Activated CD8-positive, alpha-beta T cell treated with anti-CD3 and anti-CD28 coated beads for 36 hours (primary cell): ENCODE data around the gene TMEM184A. TPM values are rescaled to one million over a fixed set of nuclear protein-coding genes. Genes with fewer than 3 reads are reported as not detected.

Experiments
- ATAC-seq: fragments of 200-7000 bp; cut with Tn5 transposase; one replicate; pipeline ENCODE4 v1.10.0; 2021; ENCODE audit warnings: mild to moderate bottlenecking, moderate library complexity
- CTCF ChIA-PET: fragments of 350-600 bp; sonication (Branson Sonifier 250); formaldehyde crosslinking; loops from one replicate; lab custom pipeline; 2021; ENCODE audit warnings: antibody characterized with exemption; lab: Charles Lee
- POLR2A ChIA-PET: fragments of 350-600 bp; sonication (Branson Sonifier 250); formaldehyde crosslinking; loops from one replicate; lab custom pipeline; 2021; ENCODE audit warnings: antibody characterized with exemption; lab: Charles Lee
- DNase-seq: peaks from one replicate; pipeline ENCODE4 v3.0.0-alpha.2; 2020
- H3K27ac Mint-ChIP-seq: one replicate; pipeline ENCODE4 v1.8.0; 2021; ENCODE audit warnings: mild to moderate bottlenecking, mixed read lengths
- H3K27me3 Mint-ChIP-seq: one replicate; pipeline ENCODE4 v1.8.0; 2021; ENCODE audit warnings: mixed read lengths
- H3K36me3 Mint-ChIP-seq: one replicate; pipeline ENCODE4 v1.8.0; 2021; ENCODE audit warnings: low read depth, mixed read lengths
- H3K4me1 Mint-ChIP-seq: one replicate; pipeline ENCODE4 v1.8.0; 2021; ENCODE audit warnings: low read depth, mixed read lengths
- H3K4me3 Mint-ChIP-seq: one replicate; pipeline ENCODE4 v1.8.0; 2021; ENCODE audit warnings: mild to moderate bottlenecking, moderate library complexity, mixed read lengths
- H3K9me3 Mint-ChIP-seq: one replicate; pipeline ENCODE4 v1.8.0; 2021; ENCODE audit warnings: mixed read lengths
- CTCF ChIP-seq: fragments of 200-600 bp; IDR thresholded peaks from one replicate; pipeline ENCODE4 v1.8.0; 2022; ENCODE audit warnings: antibody characterized with exemption, mild to moderate bottlenecking
- intact Hi-C: fragments of 100-400 bp; cut with micrococcal nuclease; formaldehyde crosslinking; loops from one replicate; pipeline ENCODE4 v1.10.0; 2022
- total RNA-seq, 2 experiments: library from RNA; stranded (reverse); gene quantifications; one replicate each; pipeline ENCODE4 v1.2.3, GENCODE V29; 2021

TMEM184A gene
- total RNA-seq, 2 experiments from 2014 or later: not detected

- no peaks in the 10 kb centered on the region for H3K4me1 Mint-ChIP-seq
- ATAC-seq (no peak), DNase-seq (no peak)
- CTCF ChIA-PET: no interaction called here
- no peak overlapping the region for H3K27ac Mint-ChIP-seq
- H3K27me3 Mint-ChIP-seq: no peaks in the 10 kb centered on the region
- intact Hi-C loops: no loop called here
- H3K9me3 Mint-ChIP-seq: no peaks in the 10 kb centered on the region
- TF ChIP-seq CTCF: no peak
- H3K4me3 Mint-ChIP-seq: no peak overlapping the region
- POLR2A ChIA-PET: no interaction called here
- no peaks in the 10 kb centered on the region for H3K36me3 Mint-ChIP-seq
These were observed 2.3 kb downstream of the TMEM184A start for GRCh38 chr7:1553512-1554210.

GRCh38 chr7:1552200-1552599 is 3.8 kb downstream of the TMEM184A start:
- no peak for TF ChIP-seq CTCF
- no peaks in the 10 kb centered on the region for H3K9me3 Mint-ChIP-seq
- ATAC-seq (no peak), DNase-seq (no peak)
- intact Hi-C loops: no loop called here
- H3K27me3 Mint-ChIP-seq: no peaks in the 10 kb centered on the region
- POLR2A ChIA-PET: interaction anchor here (1.0 to 1.2 kb wide), 2 partner anchors 8 to 16 kb away, joined by 3 read pairs; no protein-coding TSS in a partner anchor
- CTCF ChIA-PET: no interaction called here
- H3K27ac Mint-ChIP-seq: no peak overlapping the region
- H3K4me1 Mint-ChIP-seq: peaks cover 2% of the 10 kb centered on the region
- no peaks in the 10 kb centered on the region for H3K36me3 Mint-ChIP-seq
- H3K4me3 Mint-ChIP-seq: no peak overlapping the region

DNA sequence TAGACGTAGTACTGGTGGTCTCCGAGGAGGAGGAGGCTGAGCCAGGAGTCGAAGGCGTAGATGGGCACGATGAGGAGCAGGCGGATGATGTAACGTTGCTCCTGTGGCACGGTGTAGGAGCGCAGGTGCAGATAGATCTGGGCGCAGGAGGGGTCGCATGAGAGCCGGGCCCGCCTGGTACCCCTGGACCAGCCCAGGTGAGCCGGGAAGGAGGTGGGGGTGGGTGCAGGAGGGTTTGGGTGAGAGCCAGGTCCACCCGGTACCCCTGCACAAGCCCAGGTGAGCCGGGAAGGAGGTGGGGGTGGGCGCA is 5.2 kb downstream of the TMEM184A start:
- Mint-ChIP-seq H3K4me3 (no peak overlapping the region), H3K4me1 (peaks cover 2% of the 10 kb centered on the region), H3K9me3 (no peaks in the 10 kb centered on the region), H3K27me3 (no peaks in the 10 kb centered on the region), H3K27ac (no peak overlapping the region), H3K36me3 (no peaks in the 10 kb centered on the region)
- TF ChIP-seq CTCF: no peak
- ATAC-seq (no peak), DNase-seq (no peak)
- POLR2A ChIA-PET: no interaction called here
- CTCF ChIA-PET: no interaction called here
- intact Hi-C loops: no loop called here

DNA sequence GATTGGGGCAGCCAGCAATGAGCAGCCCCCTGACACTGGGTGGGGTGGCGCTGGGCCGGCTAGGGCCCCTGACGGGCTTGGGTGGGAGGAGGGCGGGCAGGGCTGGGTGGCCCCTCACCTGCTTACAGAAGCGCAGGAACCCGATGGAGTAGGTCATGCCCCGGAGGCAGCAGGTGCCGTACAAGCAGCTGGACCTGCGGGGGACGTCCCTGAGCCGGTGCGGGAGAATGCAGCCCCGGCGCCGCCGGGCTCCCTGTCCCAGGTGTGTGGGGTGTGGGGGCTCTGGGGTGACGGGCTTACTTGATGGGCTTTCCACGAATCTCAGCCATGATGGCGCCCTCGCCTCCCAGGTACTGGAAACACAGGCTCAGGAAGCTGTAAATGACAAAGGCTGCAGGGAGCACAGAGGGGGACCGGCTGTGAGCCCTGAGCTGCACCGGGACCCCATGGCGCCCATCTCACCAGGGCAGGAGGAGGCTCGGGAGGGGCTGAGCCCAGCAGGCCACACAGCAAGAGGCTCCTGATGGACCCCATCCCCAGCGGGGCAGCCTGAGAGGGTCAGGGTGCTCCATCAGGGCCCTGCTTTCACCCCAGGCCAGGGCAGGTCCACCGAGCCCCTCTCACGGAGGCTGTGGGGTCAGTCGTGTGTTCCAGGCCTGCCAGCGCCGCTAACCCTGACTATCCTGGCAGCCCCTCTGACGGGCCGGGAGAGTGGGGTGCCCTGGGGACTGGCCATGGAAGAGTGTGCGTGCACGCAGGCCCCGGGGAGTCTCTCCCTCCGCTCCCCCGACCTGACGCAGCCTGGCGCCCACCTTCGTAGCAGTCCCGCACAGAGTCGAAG is 5.8 kb downstream of the TMEM184A start:
- ATAC-seq (no peak), DNase-seq (no peak)
- H3K36me3 Mint-ChIP-seq: no peaks in the 10 kb centered on the region
- ChIA-PET POLR2A (no interaction called here), CTCF (no interaction called here)
- no peak overlapping the region for H3K27ac Mint-ChIP-seq
- no peak for TF ChIP-seq CTCF
- H3K4me1 Mint-ChIP-seq: peaks cover 2% of the 10 kb centered on the region
- H3K27me3 Mint-ChIP-seq: no peaks in the 10 kb centered on the region
- H3K4me3 Mint-ChIP-seq: no peak overlapping the region
- H3K9me3 Mint-ChIP-seq: no peaks in the 10 kb centered on the region
- intact Hi-C loops: no loop called here

DNA sequence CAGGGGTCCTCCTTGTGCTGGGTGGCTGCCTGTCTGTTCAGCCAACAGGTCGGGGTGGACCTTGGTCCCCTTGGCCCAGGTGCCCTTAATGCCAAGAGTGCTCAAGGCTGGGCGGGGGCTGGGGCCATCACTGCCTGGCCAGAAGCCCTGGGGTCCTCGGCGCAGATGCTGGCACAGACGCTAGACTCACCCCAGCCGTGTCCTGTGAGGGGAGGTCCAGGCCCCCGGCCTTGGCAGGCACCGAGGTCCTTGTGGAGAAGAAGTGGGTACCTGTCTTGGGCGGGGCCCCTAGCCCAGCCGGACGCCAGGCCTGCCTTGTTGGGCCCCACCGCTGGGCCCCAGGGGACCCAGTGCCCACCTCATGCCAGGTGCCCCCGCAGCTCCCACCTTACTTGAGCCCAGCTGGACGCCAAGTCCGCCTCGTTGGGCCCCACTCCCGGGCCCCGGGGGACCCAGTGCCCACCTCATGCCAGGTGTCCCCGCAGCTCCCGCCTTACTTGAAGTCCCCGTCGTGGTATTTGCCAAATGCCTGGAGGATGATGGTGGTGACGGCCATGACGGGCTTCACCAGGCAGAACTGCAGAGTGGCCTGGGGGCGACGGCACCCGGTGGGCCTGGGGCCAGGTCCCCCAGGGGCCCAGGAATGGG is 6.5 kb downstream of the TMEM184A start:
- Mint-ChIP-seq H3K27ac (no peak overlapping the region), H3K4me3 (no peak overlapping the region), H3K9me3 (no peaks in the 10 kb centered on the region), H3K36me3 (no peaks in the 10 kb centered on the region), H3K4me1 (peaks cover 2% of the 10 kb centered on the region), H3K27me3 (no peaks in the 10 kb centered on the region)
- intact Hi-C loops: no loop called here
- no peak for ATAC-seq
- no peak for TF ChIP-seq CTCF
- POLR2A ChIA-PET: no interaction called here
- CTCF ChIA-PET: no interaction called here
- DNase-seq: no peak
